Astrocyte (in vitro differentiated cells and primary cell): Measurements from ENCODE around the gene CLEC20A. TPM values are rescaled to one million over a fixed set of nuclear protein-coding genes. Genes with fewer than 3 reads are reported as not detected.
A peak's percentile ranks its signal among the peaks of the same experiment; 100 is the strongest.

Source experiments
- DNase-seq: peaks from one replicate; pipeline ENCODE4 v3.0.0-alpha.2; 2010; ENCODE audit warnings: low read depth
- FAIRE-seq: peaks from 2 replicates; lab custom pipeline; 2011; peaks lifted over from hg19 to GRCh38; lab: Jason Lieb, UNC
- H2AFZ ChIP-seq: 2 replicates; pipeline ENCODE4 v1.6.0; 2012; ENCODE audit warnings: low read depth, low read length, inconsistent platforms
- H3K27ac ChIP-seq: 2 replicates; pipeline ENCODE4 v1.5.1; 2011; ENCODE audit warnings: low read depth, low read length, inconsistent platforms
- H3K27me3 ChIP-seq: 2 replicates; pipeline ENCODE4 v1.6.0; 2011; ENCODE audit warnings: low read length, inconsistent platforms; ENCODE audit not compliant: insufficient read depth
- H3K36me3 ChIP-seq: 2 replicates; pipeline ENCODE4 v1.5.1; 2011; ENCODE audit warnings: low read length, inconsistent platforms; ENCODE audit not compliant: insufficient read depth
- H3K4me1 ChIP-seq: 2 replicates; pipeline ENCODE4 v1.5.1; 2011; ENCODE audit warnings: low read length, inconsistent platforms; ENCODE audit not compliant: insufficient read depth
- H3K4me2 ChIP-seq: 2 replicates; pipeline ENCODE4 v1.6.0; 2012; ENCODE audit warnings: low read length, inconsistent platforms
- H3K4me3 ChIP-seq: 2 replicates; pipeline ENCODE4 v1.5.1; 2011; ENCODE audit warnings: low read depth, mild to moderate bottlenecking, low read length, inconsistent platforms; ENCODE audit not compliant: insufficient read depth
- H3K79me2 ChIP-seq: 2 replicates; pipeline ENCODE4 v1.6.0; 2012; ENCODE audit warnings: mild to moderate bottlenecking, low read length, inconsistent platforms; ENCODE audit not compliant: insufficient read depth
- H3K9ac ChIP-seq: 2 replicates; pipeline ENCODE4 v1.6.0; 2012; ENCODE audit warnings: mild to moderate bottlenecking, low read length, inconsistent platforms
- H3K9me3 ChIP-seq: 2 replicates; pipeline ENCODE4 v1.5.1; 2012; ENCODE audit warnings: low read depth, mild to moderate bottlenecking, low read length, inconsistent platforms; ENCODE audit not compliant: insufficient read depth
- H4K20me1 ChIP-seq: 2 replicates; pipeline ENCODE4 v1.6.0; 2012; ENCODE audit warnings: low read length, inconsistent platforms; ENCODE audit not compliant: insufficient read depth
- H3K27ac Mint-ChIP-seq: one replicate; pipeline ENCODE4 v1.8.0; 2021; ENCODE audit warnings: mild to moderate bottlenecking, mixed read lengths; ENCODE audit not compliant: unreplicated experiment
- H3K27me3 Mint-ChIP-seq: one replicate; pipeline ENCODE4 v1.8.0; 2021; ENCODE audit warnings: low read depth, mixed read lengths; ENCODE audit not compliant: unreplicated experiment
- H3K36me3 Mint-ChIP-seq: one replicate; pipeline ENCODE4 v1.8.0; 2021; ENCODE audit warnings: low read depth, mixed read lengths; ENCODE audit not compliant: unreplicated experiment
- H3K4me1 Mint-ChIP-seq: one replicate; pipeline ENCODE4 v1.8.0; 2021; ENCODE audit warnings: low read depth, mixed read lengths; ENCODE audit not compliant: unreplicated experiment
- H3K4me3 Mint-ChIP-seq: one replicate; pipeline ENCODE4 v1.8.0; 2021; ENCODE audit warnings: mild to moderate bottlenecking, moderate library complexity, mixed read lengths; ENCODE audit not compliant: unreplicated experiment
- H3K9me3 Mint-ChIP-seq: one replicate; pipeline ENCODE4 v1.8.0; 2021; ENCODE audit warnings: mild to moderate bottlenecking, mixed read lengths; ENCODE audit not compliant: unreplicated experiment
- CTCF ChIP-seq: IDR thresholded peaks from 2 replicates; pipeline ENCODE4 v1.5.1; 2011; ENCODE audit warnings: low read depth, mild to moderate bottlenecking, inconsistent platforms, low read length, moderate library complexity; ENCODE audit not compliant: insufficient read depth
- EZH2 ChIP-seq: IDR thresholded peaks from 2 replicates; pipeline ENCODE4 v1.6.1; 2012; ENCODE audit warnings: mild to moderate bottlenecking, low read length, inconsistent platforms; ENCODE audit not compliant: insufficient read depth
- total RNA-seq: library from RNA; stranded (reverse); gene quantifications from 2 replicates; pipeline ENCODE4 v1.2.1, GENCODE V29; 2021

CLEC20A gene
- total RNA-seq, 1 donor from 2014 or later = not detected

- no peaks in the 10 kb centered on the region for H3K9me3 ChIP-seq
- H3K9ac ChIP-seq = no peak overlapping the region
- H3K4me3 Mint-ChIP-seq = peak overlapping the region; percentile 94
- no peak overlapping the region for H3K27ac Mint-ChIP-seq
- H2AFZ ChIP-seq = peak overlapping the region; percentile 100
- peaks cover 7% of the 10 kb centered on the region for H3K79me2 ChIP-seq
- H3K27me3 ChIP-seq = no peaks in the 10 kb centered on the region
- peaks cover 6% of the 10 kb centered on the region for H3K36me3 Mint-ChIP-seq
- H3K27ac ChIP-seq = no peak overlapping the region
- H3K4me1 Mint-ChIP-seq = peaks cover 54% of the 10 kb centered on the region
- H4K20me1 ChIP-seq = no peaks in the 10 kb centered on the region
- no peaks in the 10 kb centered on the region for H3K27me3 Mint-ChIP-seq
- DNase-seq = no peak
- no peak for FAIRE-seq
- H3K9me3 Mint-ChIP-seq = no peaks in the 10 kb centered on the region
- H3K4me1 ChIP-seq = peaks cover 55% of the 10 kb centered on the region
- H3K4me2 ChIP-seq = peak overlapping the region; percentile 100
- H3K4me3 ChIP-seq = no peak overlapping the region
- no peak for TF ChIP-seq CTCF
- no peak for TF ChIP-seq EZH2
- no peaks in the 10 kb centered on the region for H3K36me3 ChIP-seq
Measured at GRCh38 chr1:178541379-178541778, 44.6 kb upstream of the CLEC20A start.

GRCh38 chr1:178540646-178541045 lies 43.9 kb upstream of the CLEC20A start:
- no peaks in the 10 kb centered on the region for H3K27me3 ChIP-seq
- H3K4me3 ChIP-seq = no peak overlapping the region
- FAIRE-seq (no peak), DNase-seq (peak; percentile 73)
- H3K4me2 ChIP-seq = peak overlapping the region; percentile 49
- H2AFZ ChIP-seq = peak overlapping the region; percentile 18
- H3K27ac Mint-ChIP-seq = peak overlapping the region; percentile 36
- no peaks in the 10 kb centered on the region for H3K27me3 Mint-ChIP-seq
- H3K36me3 ChIP-seq = no peaks in the 10 kb centered on the region
- H3K9me3 ChIP-seq = no peaks in the 10 kb centered on the region
- peaks cover 53% of the 10 kb centered on the region for H3K4me1 Mint-ChIP-seq
- peaks cover under 1% of the 10 kb centered on the region for H3K36me3 Mint-ChIP-seq
- H3K9ac ChIP-seq = no peak overlapping the region
- TF ChIP-seq CTCF = no peak
- TF ChIP-seq EZH2 = no peak
- no peaks in the 10 kb centered on the region for H3K9me3 Mint-ChIP-seq
- H3K27ac ChIP-seq = no peak overlapping the region
- H3K79me2 ChIP-seq = peaks cover 6% of the 10 kb centered on the region
- H3K4me1 ChIP-seq = peaks cover 55% of the 10 kb centered on the region
- H3K4me3 Mint-ChIP-seq = peak overlapping the region; percentile 17
- H4K20me1 ChIP-seq = no peaks in the 10 kb centered on the region

GRCh38 chr1:178540204-178540603 lies 43.4 kb upstream of the CLEC20A start:
- H3K27ac Mint-ChIP-seq = no peak overlapping the region
- no peak for FAIRE-seq

More at GRCh38 chr1:178540204-178540603, 43.4 kb upstream of the CLEC20A start:
- Mint-ChIP-seq H3K9me3 (no peaks in the 10 kb centered on the region), H3K4me1 (peaks cover 53% of the 10 kb centered on the region), H3K4me3 (no peak overlapping the region), H3K27me3 (no peaks in the 10 kb centered on the region), H3K36me3 (no peaks in the 10 kb centered on the region)
- Histone ChIP-seq H3K4me2 (peak overlapping the region; percentile 49), H4K20me1 (no peaks in the 10 kb centered on the region), H3K36me3 (no peaks in the 10 kb centered on the region), H3K4me1 (peaks cover 55% of the 10 kb centered on the region), H3K9ac (no peak overlapping the region), H3K79me2 (peaks cover 4% of the 10 kb centered on the region), H3K27ac (no peak overlapping the region), H3K4me3 (no peak overlapping the region), H2AFZ (no peak overlapping the region), H3K27me3 (no peaks in the 10 kb centered on the region), H3K9me3 (no peaks in the 10 kb centered on the region)
- no peak for TF ChIP-seq EZH2
- TF ChIP-seq CTCF = no peak
- DNase-seq = no peak
